ENCODE data around the gene MRPL10.

GRCh38 chr17:47816111-47816735 is 15.1 kb downstream of the MRPL10 start:
- no peak for TF ChIP-seq CTCF (IDR thresholded peaks at IDR 0.05)
- no peak for TF ChIP-seq POLR2A (IDR thresholded peaks at IDR 0.05)

All from heart left ventricle (tissue), 13 donors.